Common myeloid progenitor, CD34-positive (primary cell): ENCODE results near the gene MED15.

Experiments used
- CTCF ChIA-PET: fragments of 350-600 bp; sonication (Branson Sonifier 250); formaldehyde crosslinking; loops from one replicate; lab custom pipeline; 2021; ENCODE audit warnings: antibody characterized with exemption; lab: Charles Lee
- POLR2A ChIA-PET: fragments of 350-600 bp; sonication (Branson Sonifier 250); formaldehyde crosslinking; loops from one replicate; lab custom pipeline; 2021; ENCODE audit warnings: antibody characterized with exemption; lab: Charles Lee
- DNase-seq, 3 donors: peaks; one replicate each; pipeline versions ENCODE4 v3.0.0 to v3.0.0-alpha.2; 2013
- H3K27ac ChIP-seq, 2 experiments: 1 replicate in 1 of 2; 2 replicates in 1 of 2; pipeline ENCODE4 v1.7.0; 2013; ENCODE audit warnings: inconsistent platforms in 2 of 2, low read length in 2 of 2, mild to moderate bottlenecking in 2 of 2, low read depth in 1 of 2, moderate library complexity in 1 of 2; ENCODE audit not compliant: severe bottlenecking in 2 of 2, insufficient read depth in 1 of 2, poor library complexity in 1 of 2
- H3K27me3 ChIP-seq, 5 experiments: replicated peaks in 2 of 5; 1 replicate in 3 of 5; 2 replicates in 2 of 5; pipeline versions ENCODE4 v1.6.1 to v1.7.0; 2013; ENCODE audit warnings: low read length in 4 of 5, mild to moderate bottlenecking in 2 of 5, moderate library complexity in 2 of 5, inconsistent platforms in 1 of 5; ENCODE audit not compliant: insufficient read depth in 5 of 5, control insufficient read depth in 4 of 5
- H3K36me3 ChIP-seq, 4 experiments: 1 replicate in 2 of 4; 2 replicates in 2 of 4; pipeline versions ENCODE4 v1.6.1 to v1.7.0; 2013; ENCODE audit warnings: low read length in 3 of 4, control low read depth in 1 of 4, mild to moderate bottlenecking in 1 of 4; ENCODE audit not compliant: control insufficient read depth in 4 of 4, insufficient read depth in 4 of 4
- H3K4me1 ChIP-seq, 4 experiments: 1 replicate in 3 of 4; 2 replicates in 1 of 4; pipeline versions ENCODE4 v1.6.1 to v1.7.1; 2013; ENCODE audit warnings: low read length in 3 of 4, mild to moderate bottlenecking in 3 of 4, control low read depth in 1 of 4, inconsistent platforms in 1 of 4, moderate library complexity in 1 of 4; ENCODE audit not compliant: control insufficient read depth in 4 of 4, insufficient read depth in 4 of 4; ENCODE audit errors: control extremely low read depth in 1 of 4
- H3K4me3 ChIP-seq, 7 experiments: 1 replicate in 4 of 7; 2 replicates in 3 of 7; pipeline versions ENCODE4 v1.5.1 to v1.7.0; 2013; ENCODE audit warnings: mild to moderate bottlenecking in 7 of 7, low read length in 6 of 7, moderate library complexity in 6 of 7, inconsistent platforms in 2 of 7, low read depth in 2 of 7, control low read depth in 1 of 7; ENCODE audit not compliant: insufficient read depth in 4 of 7, control insufficient read depth in 1 of 7; ENCODE audit errors: extremely low read depth in 1 of 7
- H3K9me3 ChIP-seq, 5 experiments: 1 replicate in 4 of 5; 2 replicates in 1 of 5; pipeline versions ENCODE4 v1.6.1 to v1.7.1; 2013; ENCODE audit warnings: low read length in 4 of 5, mild to moderate bottlenecking in 2 of 5, inconsistent platforms in 1 of 5, low read depth in 1 of 5, moderate library complexity in 1 of 5; ENCODE audit not compliant: control insufficient read depth in 4 of 5, insufficient read depth in 2 of 5; ENCODE audit errors: control extremely low read depth in 1 of 5
- WGBS: methylation state at CpG from one replicate; pipeline ENCODE4 v1.1.5; 2013; ENCODE audit not compliant: insufficient coverage; 5-methylcytosine and 5-hydroxymethylcytosine counted together

MED15 gene

GRCh38 chr22:20580179-20580578, 72.8 kb downstream of the MED15 start:
- peaks cover 12 to 89% (median 60%) of the 10 kb centered on the region in 4 experiments for H3K36me3 ChIP-seq

GRCh38 chr22:20580611-20581502, 73.4 kb downstream of the MED15 start:
- Histone ChIP-seq H3K27ac (no peak overlapping the region), H3K4me1 (peaks cover 4 to 20% (median 18%) of the 10 kb centered on the region in 4 experiments), H3K36me3 (peaks cover 12 to 93% (median 64%) of the 10 kb centered on the region in 4 experiments), H3K27me3 (no peaks in the 10 kb centered on the region), H3K4me3 (no peak overlapping the region), H3K9me3 (no peaks in the 10 kb centered on the region)
- over 99% methylated on average over 16 of the region's 19 CpGs for WGBS
- ChIA-PET CTCF (interaction anchor here (0.7 to 4.4 kb wide), 3 partner anchors 9 to 13 kb away, joined by 3 to 19 read pairs (median 5); no protein-coding TSS in a partner anchor), POLR2A (no interaction called here)
- DNase-seq = no peak

More at GRCh38 chr22:20580179-20580578, 72.8 kb downstream of the MED15 start:
- WGBS = 98% methylated on average over 7 of the region's 7 CpGs
- H3K27me3 ChIP-seq = no peaks in the 10 kb centered on the region
- CTCF ChIA-PET = interaction anchor here (1.3 to 4.4 kb wide), 3 partner anchors 10 to 16 kb away, joined by 4 to 19 read pairs (median 5); no protein-coding TSS in a partner anchor
- POLR2A ChIA-PET = no interaction called here
- no peak overlapping the region for H3K27ac ChIP-seq
- DNase-seq = no peak
- no peaks in the 10 kb centered on the region for H3K9me3 ChIP-seq
- H3K4me1 ChIP-seq = peaks cover 4 to 22% (median 20%) of the 10 kb centered on the region in 4 experiments
- no peak overlapping the region for H3K4me3 ChIP-seq

GRCh38 chr22:20581503-20582170, 74.2 kb downstream of the MED15 start:
- CTCF ChIA-PET = interaction anchor here (0.7 to 1.8 kb wide), 2 partner anchors 9 to 13 kb away, joined by 3 to 5 read pairs; no protein-coding TSS in a partner anchor
- POLR2A ChIA-PET = no interaction called here

GRCh38 chr22:20582171-20582511, 74.7 kb downstream of the MED15 start:
- CTCF ChIA-PET = interaction anchor here (1.8 kb wide), 1 partner anchor 8 kb away, joined by 5 read pairs; no protein-coding TSS in a partner anchor

More at GRCh38 chr22:20581503-20582170, 74.2 kb downstream of the MED15 start:
- no peak overlapping the region for H3K27ac ChIP-seq
- no peaks in the 10 kb centered on the region for H3K27me3 ChIP-seq
- peaks cover 0 to 12% (median 11%) of the 10 kb centered on the region in 4 experiments for H3K4me1 ChIP-seq
- H3K36me3 ChIP-seq = peaks cover 7 to 95% (median 67%) of the 10 kb centered on the region in 4 experiments
- no peaks in the 10 kb centered on the region for H3K9me3 ChIP-seq
- WGBS = 96% methylated on average over 6 of the region's 7 CpGs
- H3K4me3 ChIP-seq = no peak overlapping the region
- DNase-seq = no peak

GRCh38 chr22:20582520-20583361, 75.3 kb downstream of the MED15 start:
- Histone ChIP-seq H3K27ac (no peak overlapping the region), H3K27me3 (no peaks in the 10 kb centered on the region), H3K36me3 (peaks cover 7 to 96% (median 71%) of the 10 kb centered on the region in 4 experiments), H3K4me1 (peaks cover 0 to 1% (median under 1%) of the 10 kb centered on the region in 4 experiments), H3K4me3 (no peak overlapping the region), H3K9me3 (no peaks in the 10 kb centered on the region)
- CTCF ChIA-PET = interaction anchor here (0.6 to 1.4 kb wide), 5 partner anchors 11 to 20 kb away, joined by 3 to 5 read pairs (median 4); no protein-coding TSS in a partner anchor
- DNase-seq = no peak
- 97% methylated on average over 21 of the region's 33 CpGs for WGBS
- POLR2A ChIA-PET = no interaction called here

More at GRCh38 chr22:20582171-20582511, 74.7 kb downstream of the MED15 start:
- peaks cover 0 to 7% (median 6%) of the 10 kb centered on the region in 4 experiments for H3K4me1 ChIP-seq
- H3K9me3 ChIP-seq = no peaks in the 10 kb centered on the region
- no peak overlapping the region for H3K4me3 ChIP-seq
- WGBS = 96% methylated on average over 4 of the region's 5 CpGs
- DNase-seq = no peak
- POLR2A ChIA-PET = no interaction called here
- no peaks in the 10 kb centered on the region for H3K27me3 ChIP-seq
- no peak overlapping the region for H3K27ac ChIP-seq
- peaks cover 7 to 95% (median 70%) of the 10 kb centered on the region in 4 experiments for H3K36me3 ChIP-seq

- H3K36me3 ChIP-seq = peaks cover 4 to 94% (median 68%) of the 10 kb centered on the region in 4 experiments
- no peak for DNase-seq
- H3K27me3 ChIP-seq = no peaks in the 10 kb centered on the region
- CTCF ChIA-PET = interaction anchor here (0.9 to 1.4 kb wide), 5 partner anchors 9 to 20 kb away, joined by 3 to 5 read pairs (median 4); no protein-coding TSS in a partner anchor
- 89% methylated on average over 4 of the region's 4 CpGs for WGBS
- POLR2A ChIA-PET = no interaction called here
- H3K9me3 ChIP-seq = no peaks in the 10 kb centered on the region
- H3K27ac ChIP-seq = no peak overlapping the region
- no peaks in the 10 kb centered on the region for H3K4me1 ChIP-seq
- no peak overlapping the region for H3K4me3 ChIP-seq
Observed at GRCh38 chr22:20583471-20583922, 76.1 kb downstream of the MED15 start.
